ENCODE results near the gene ZGRF1. TPM values are rescaled to one million over a fixed set of nuclear protein-coding genes. Genes with fewer than 3 reads are reported as not detected.
"Not testable (repeated sequence)": the region's sequence is repeated elsewhere in the genome, so short reads cannot be mapped to it uniquely, and the experiment has no call there.

The ZGRF1 gene
- total RNA-seq, 1 experiment from 2014 or later, result 6.9 TPM

- Mint-ChIP-seq H3K36me3 (ENCODE audit: insufficient read depth, unreplicated experiment) (no peaks in the 10 kb centered on the region), H3K9me3 (ENCODE audit: unreplicated experiment) (no peaks in the 10 kb centered on the region), H3K4me1 (ENCODE audit: insufficient read depth, unreplicated experiment) (no peaks in the 10 kb centered on the region), H3K27me3 (ENCODE audit: insufficient read depth, unreplicated experiment) (no peaks in the 10 kb centered on the region), H3K27ac (ENCODE audit: low read depth, unreplicated experiment) (no peak overlapping the region), H3K4me3 (ENCODE audit: unreplicated experiment) (no peak overlapping the region)
- TF ChIP-seq, protein P1, sequence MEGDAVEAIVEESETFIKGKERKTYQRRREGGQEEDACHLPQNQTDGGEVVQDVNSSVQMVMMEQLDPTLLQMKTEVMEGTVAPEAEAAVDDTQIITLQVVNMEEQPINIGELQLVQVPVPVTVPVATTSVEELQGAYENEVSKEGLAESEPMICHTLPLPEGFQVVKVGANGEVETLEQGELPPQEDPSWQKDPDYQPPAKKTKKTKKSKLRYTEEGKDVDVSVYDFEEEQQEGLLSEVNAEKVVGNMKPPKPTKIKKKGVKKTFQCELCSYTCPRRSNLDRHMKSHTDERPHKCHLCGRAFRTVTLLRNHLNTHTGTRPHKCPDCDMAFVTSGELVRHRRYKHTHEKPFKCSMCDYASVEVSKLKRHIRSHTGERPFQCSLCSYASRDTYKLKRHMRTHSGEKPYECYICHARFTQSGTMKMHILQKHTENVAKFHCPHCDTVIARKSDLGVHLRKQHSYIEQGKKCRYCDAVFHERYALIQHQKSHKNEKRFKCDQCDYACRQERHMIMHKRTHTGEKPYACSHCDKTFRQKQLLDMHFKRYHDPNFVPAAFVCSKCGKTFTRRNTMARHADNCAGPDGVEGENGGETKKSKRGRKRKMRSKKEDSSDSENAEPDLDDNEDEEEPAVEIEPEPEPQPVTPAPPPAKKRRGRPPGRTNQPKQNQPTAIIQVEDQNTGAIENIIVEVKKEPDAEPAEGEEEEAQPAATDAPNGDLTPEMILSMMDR (IDR thresholded peaks at IDR 0.05; ENCODE audit: unreplicated experiment), result no peak
- BruUV-seq (replicated peaks), result no TSS peak
- POLR2A ChIA-PET, result interaction anchor here (0.5 to 0.6 kb wide), 2 partner anchors 165 to 480 kb away, joined by 3 read pairs; no protein-coding TSS in a partner anchor
- CTCF ChIA-PET, result interaction anchor here (1.2 to 2.4 kb wide), 3 partner anchors 9 to 296 kb away, joined by 3 to 8 read pairs (median 5); no protein-coding TSS in a partner anchor
- intact Hi-C loops (cut with micrococcal nuclease), result no loop called here
- DNase-seq (ENCODE audit: unreplicated experiment), result no peak
Observed at GRCh38 chr4:112616984-112617383, 19.7 kb downstream of the ZGRF1 start.

DNA sequence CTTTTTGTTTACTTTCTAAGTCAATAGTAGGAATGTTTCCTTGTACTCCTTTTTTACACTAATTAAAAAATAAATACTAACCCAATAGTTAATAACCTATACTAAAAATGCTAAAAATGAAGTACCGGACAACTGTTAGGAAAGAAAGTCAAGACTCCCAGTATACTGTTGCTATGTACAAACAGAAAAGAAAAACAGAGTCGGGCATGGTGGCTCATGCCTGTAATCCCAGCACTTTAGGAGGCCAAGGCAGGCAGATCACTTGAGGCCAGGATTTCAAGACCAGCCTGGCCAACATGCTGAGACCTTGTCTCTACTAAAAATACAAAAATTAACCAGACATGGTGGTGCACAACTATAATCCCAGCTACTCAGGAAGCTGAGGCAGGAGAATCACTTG, 23.9 kb downstream of the ZGRF1 start:
- not testable (repeated sequence) for H3K36me3 Mint-ChIP-seq (ENCODE audit: insufficient read depth, unreplicated experiment)
- CTCF ChIA-PET, result interaction anchor here (1.8 kb wide), 1 partner anchor 284 kb away, joined by 6 read pairs; no protein-coding TSS in a partner anchor

GRCh38 chr4:112604589-112604988, 32.1 kb downstream of the ZGRF1 start:
- Mint-ChIP-seq H3K4me1 (ENCODE audit: insufficient read depth, unreplicated experiment) (no peaks in the 10 kb centered on the region), H3K9me3 (ENCODE audit: unreplicated experiment) (no peaks in the 10 kb centered on the region), H3K36me3 (ENCODE audit: insufficient read depth, unreplicated experiment) (no peaks in the 10 kb centered on the region), H3K27ac (ENCODE audit: low read depth, unreplicated experiment) (no peak overlapping the region), H3K27me3 (ENCODE audit: insufficient read depth, unreplicated experiment) (no peaks in the 10 kb centered on the region), H3K4me3 (ENCODE audit: unreplicated experiment) (no peak overlapping the region)
- intact Hi-C loops (cut with micrococcal nuclease), result loop anchor here (1.0 to 5.0 kb wide), 7 partner anchors 82 to 529 kb away; partner anchors contain the start of gene AP1AR
- ChIA-PET CTCF (interaction anchor here (0.6 to 11.6 kb wide), 20 partner anchors 9 to 535 kb away, joined by 3 to 167 read pairs (median 4); no protein-coding TSS in a partner anchor), POLR2A (interaction anchor here (0.6 kb wide), 1 partner anchor 507 kb away, joined by 3 read pairs; no protein-coding TSS in a partner anchor)
- no TSS peak for BruUV-seq (replicated peaks)
- DNase-seq (ENCODE audit: unreplicated experiment), result peak; percentile 66
- TF ChIP-seq, protein P1 (IDR thresholded peaks at IDR 0.05; ENCODE audit: unreplicated experiment), result peak; percentile 47

More for the DNA sequence above, 23.9 kb downstream of the ZGRF1 start:
- H3K4me1 Mint-ChIP-seq (ENCODE audit: insufficient read depth, unreplicated experiment); DNase-seq (ENCODE audit: unreplicated experiment); intact Hi-C loops (cut with micrococcal nuclease); H3K9me3 Mint-ChIP-seq (ENCODE audit: unreplicated experiment); H3K4me3 Mint-ChIP-seq (ENCODE audit: unreplicated experiment); BruUV-seq (replicated peaks); H3K27me3 Mint-ChIP-seq (ENCODE audit: insufficient read depth, unreplicated experiment): not testable (repeated sequence)
- POLR2A ChIA-PET, result interaction anchor here (0.7 kb wide), 1 partner anchor 318 kb away, joined by 3 read pairs; no protein-coding TSS in a partner anchor
- H3K27ac Mint-ChIP-seq (ENCODE audit: low read depth, unreplicated experiment), result peak overlapping the region; percentile 78

- TF ChIP-seq, protein P1 (IDR thresholded peaks at IDR 0.05; ENCODE audit: unreplicated experiment), result no peak
- H3K9me3 Mint-ChIP-seq (ENCODE audit: unreplicated experiment), result peaks cover 12% of the 10 kb centered on the region
- no peak for DNase-seq (ENCODE audit: unreplicated experiment)
- H3K27me3 Mint-ChIP-seq (ENCODE audit: insufficient read depth, unreplicated experiment), result no peaks in the 10 kb centered on the region
- no TSS peak for BruUV-seq (replicated peaks)
- ChIA-PET CTCF (interaction anchor here (0.7 kb wide), 1 partner anchor 234 kb away, joined by 5 read pairs; no protein-coding TSS in a partner anchor), POLR2A (no interaction called here)
- intact Hi-C loops (cut with micrococcal nuclease), result no loop called here
- no peaks in the 10 kb centered on the region for H3K36me3 Mint-ChIP-seq (ENCODE audit: insufficient read depth, unreplicated experiment)
- no peak overlapping the region for H3K27ac Mint-ChIP-seq (ENCODE audit: low read depth, unreplicated experiment)
- H3K4me1 Mint-ChIP-seq (ENCODE audit: insufficient read depth, unreplicated experiment), result no peaks in the 10 kb centered on the region
- no peak overlapping the region for H3K4me3 Mint-ChIP-seq (ENCODE audit: unreplicated experiment)
Observed at GRCh38 chr4:112594993-112595392, 41.7 kb downstream of the ZGRF1 start.
